HG02938 (cell line): ENCODE measurements around the gene PTTG1IP2.

Experiments used
- ATAC-seq: cut with Tn5 transposase; IDR thresholded peaks from one replicate; pipeline ENCODE4 v1.9.1; 2021; ENCODE audit warnings: mild to moderate bottlenecking, moderate library complexity; ENCODE audit not compliant: unreplicated experiment

PTTG1IP2 gene

DNA sequence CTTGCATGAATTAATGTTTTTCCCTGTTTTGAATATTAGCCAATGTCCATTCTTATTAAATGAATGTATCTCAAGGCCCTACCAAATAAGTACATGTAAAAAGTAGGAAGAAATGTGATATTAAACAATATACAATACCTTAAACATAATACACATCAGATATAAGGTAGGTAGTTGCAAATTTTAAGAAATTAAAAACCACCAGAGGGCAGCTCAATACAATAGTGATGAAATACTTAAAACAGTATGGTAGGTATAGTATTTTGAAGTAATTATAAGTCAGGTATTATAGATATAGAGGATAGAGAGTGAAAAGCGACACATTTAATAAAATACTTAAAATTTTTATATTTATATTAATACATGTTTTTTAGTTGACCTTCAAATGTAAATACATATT is 83.1 kb downstream of the PTTG1IP2 start:
- ATAC-seq, result no peak

DNA sequence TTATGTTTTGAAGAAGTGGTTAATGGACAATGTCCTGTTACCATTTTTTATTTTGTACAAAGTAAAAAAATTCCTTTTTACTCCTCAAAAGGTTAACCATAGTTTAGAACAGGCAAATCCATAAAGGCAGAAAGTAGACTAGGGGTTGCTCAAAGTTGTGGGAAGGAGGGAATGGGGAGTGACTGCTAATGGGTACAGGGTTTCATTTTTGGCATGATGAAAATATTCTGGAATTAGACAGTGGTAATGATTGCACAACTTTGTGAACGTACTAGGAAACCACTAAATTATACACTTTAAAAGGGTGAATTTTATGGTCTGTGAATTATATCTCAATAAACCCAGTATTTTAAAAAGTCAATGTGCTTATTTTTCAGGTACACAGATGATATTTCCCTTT is 91.3 kb downstream of the PTTG1IP2 start:
- ATAC-seq, result no peak
